GM12878 (cell line): ENCODE measurements around the gene CARMIL3. TPM values are rescaled to one million over a fixed set of nuclear protein-coding genes. Genes with fewer than 3 reads are reported as not detected.

Source experiments
- ATAC-seq: fragments of 200-7000 bp; cut with Tn5 transposase; 3 replicates; pipeline ENCODE4 v1.9.1; 2020; ENCODE audit warnings: mild to moderate bottlenecking, moderate library complexity
- BruUV-seq: library from RNA; stranded (reverse); fragments of 400-500 nt; replicated peaks from 2 replicates; lab custom pipeline; 2021; lab: Mats Ljungman, UMichigan
- CTCF ChIA-PET: fragments of 300-600 bp; sonication (Branson Sonifier 250); formaldehyde crosslinking; extraction: SDS; loops from one replicate; lab custom pipeline; 2021; ENCODE audit warnings: inconsistent platforms; lab: Yijun Ruan, JAX
- POLR2A ChIA-PET: fragments of 350-600 bp; formaldehyde crosslinking; extraction: SDS; loops from one replicate; lab custom pipeline; 2021; ENCODE audit warnings: inconsistent platforms; lab: Charles Lee
- RAD21 ChIA-PET: fragments of 300-600 bp; sonication (Branson Sonifier 250); formaldehyde crosslinking; loops from one replicate; lab custom pipeline; 2023; ENCODE audit warnings: antibody characterized with exemption; ENCODE audit not compliant: unreplicated experiment; lab: Charles Lee
- SMC1A ChIA-PET: fragments of 300-600 bp; sonication (Branson Sonifier 250); formaldehyde crosslinking; loops from one replicate; lab custom pipeline; 2023; ENCODE audit not compliant: unreplicated experiment, uncharacterized antibody; lab: Charles Lee
- DNase-seq: peaks from one replicate; pipeline ENCODE4 v3.0.0-alpha.2; 2011; ENCODE audit warnings: low read depth, low spot score
- FAIRE-seq: peaks from 3 replicates; lab custom pipeline; 2011; peaks lifted over from hg19 to GRCh38; lab: Jason Lieb, UNC
- H2AFZ ChIP-seq: 2 replicates; pipeline ENCODE4 v1.6.0; 2011; ENCODE audit warnings: low read depth, low read length, control low read depth; ENCODE audit not compliant: control insufficient read depth
- H3K27ac ChIP-seq: 2 replicates; pipeline ENCODE4 v1.5.1; 2011; ENCODE audit warnings: control low read depth; ENCODE audit not compliant: control insufficient read depth, insufficient read depth
- H3K27me3 ChIP-seq, 2 experiments: replicated peaks in 1 of 2; 2 replicates each; pipeline versions ENCODE4 v1.6.0 to v1.6.1; 2011; ENCODE audit warnings: low read length in 1 of 2; ENCODE audit not compliant: control insufficient read depth in 2 of 2, insufficient read depth in 2 of 2
- H3K36me3 ChIP-seq, 2 experiments: 2 replicates each; pipeline ENCODE4 v1.5.1; 2011; ENCODE audit warnings: low read length in 1 of 2; ENCODE audit not compliant: control insufficient read depth in 2 of 2, insufficient read depth in 2 of 2
- H3K4me1 ChIP-seq: 2 replicates; pipeline ENCODE4 v1.6.1; 2011; ENCODE audit warnings: mild to moderate bottlenecking, low read length, moderate library complexity, mixed read lengths; ENCODE audit not compliant: control insufficient read depth, insufficient read depth
- H3K4me2 ChIP-seq: 2 replicates; pipeline ENCODE4 v1.6.0; 2011; ENCODE audit warnings: control low read depth; ENCODE audit not compliant: control insufficient read depth, insufficient read depth
- H3K4me3 ChIP-seq: fragments of 200-600 bp; sonication (generic); 2 replicates; pipeline ENCODE4 v1.5.1; 2016
- H3K79me2 ChIP-seq: 2 replicates; pipeline ENCODE4 v1.6.0; 2011; ENCODE audit warnings: low read length; ENCODE audit not compliant: control insufficient read depth, insufficient read depth
- H3K9ac ChIP-seq: 2 replicates; pipeline ENCODE4 v1.8.0; 2011; ENCODE audit warnings: low read length, control low read depth, mixed read lengths; ENCODE audit not compliant: control insufficient read depth, insufficient read depth
- H3K9me3 ChIP-seq: replicated peaks from 3 replicates; pipeline ENCODE4 v1.5.1; 2011; ENCODE audit warnings: mild to moderate bottlenecking, low read length; ENCODE audit not compliant: control insufficient read depth, insufficient read depth
- H4K20me1 ChIP-seq: 2 replicates; pipeline ENCODE4 v1.6.0; 2011; ENCODE audit not compliant: control insufficient read depth, insufficient read depth
- ASH2L ChIP-seq: fragments of 300-600, 200-600 bp; sonication (generic); IDR thresholded peaks from 2 replicates; pipeline ENCODE4 v1.6.1; 2017; ENCODE audit warnings: low read depth, mild to moderate bottlenecking, borderline replicate concordance
- BACH1 ChIP-seq: fragments of 450-650 bp; IDR thresholded peaks from 2 replicates; pipeline ENCODE4 v1.6.1; 2017; ENCODE audit warnings: mild to moderate bottlenecking, borderline replicate concordance
- CUX1 ChIP-seq: IDR thresholded peaks from 2 replicates; pipeline ENCODE4 v1.6.1; 2012; ENCODE audit warnings: improper control_type of control experiment, low read depth, low read length; ENCODE audit not compliant: insufficient replicate concordance
- E4F1 ChIP-seq: fragments of 450-650 bp; IDR thresholded peaks from 2 replicates; pipeline ENCODE4 v1.6.1; 2018; ENCODE audit warnings: borderline replicate concordance, mild to moderate bottlenecking; ENCODE audit not compliant: partially characterized antibody
- EED ChIP-seq: sonication (generic); IDR thresholded peaks from 2 replicates; pipeline ENCODE4 v1.6.1; 2016; ENCODE audit warnings: antibody characterized with exemption, low read depth
- EZH2 ChIP-seq: IDR thresholded peaks from 2 replicates; pipeline ENCODE4 v1.6.1; 2012; ENCODE audit warnings: low read depth, mild to moderate bottlenecking, control low read depth, inconsistent platforms, low read length, borderline replicate concordance; ENCODE audit not compliant: control insufficient read depth
- MYC ChIP-seq: IDR thresholded peaks from 2 replicates; pipeline ENCODE4 v1.6.1; 2011; ENCODE audit warnings: mild to moderate bottlenecking, low read length, moderate library complexity, inconsistent platforms; ENCODE audit not compliant: insufficient read depth, insufficient replicate concordance, insufficient read length, severe bottlenecking
- RAD51 ChIP-seq: fragments of 450-650 bp; IDR thresholded peaks from 2 replicates; pipeline ENCODE4 v1.6.1; 2016; ENCODE audit warnings: moderate library complexity, mild to moderate bottlenecking, inconsistent platforms
- in situ Hi-C: fragments of 300-500 bp; cut with MboI; formaldehyde crosslinking; loops from 9 replicates; pipeline ENCODE4 v1.14.3; 2018; ENCODE audit warnings: mixed read lengths
- intact Hi-C: fragments of 100-400 bp; cut with micrococcal nuclease; formaldehyde crosslinking; loops from one replicate; pipeline ENCODE4 v1.14.2; 2022; ENCODE audit not compliant: unreplicated experiment
- polyA plus RNA-seq, 11 experiments: library from polyadenylated mRNA; depleted of rRNA in 4 of 11; unstranded in 6 of 11; stranded (reverse) in 5 of 11; fragments of >200 nt; fragmentation: Nextera tagmentation in 4 of 11; fragmentation: Illumina TruSeq in 1 of 11; extraction: Ambion mirVana in 4 of 11; extraction: Trizol in 1 of 11; gene quantifications; 1 replicate in 1 of 11; 2 replicates in 10 of 11; pipeline versions ENCODE4 v1.2.1 to v1.2.3, GENCODE V29; 2011 to 2016; ENCODE audit warnings: inconsistent platforms in 2 of 11, missing spikeins in 2 of 11, low read depth in 1 of 11
- total RNA-seq, 4 experiments: library from RNA; depleted of rRNA in 3 of 4; stranded (reverse); fragments of >200 nt in 3 of 4; fragmentation: Illumina TruSeq in 1 of 4; extraction: Trizol in 1 of 4; gene quantifications; 2 replicates each; pipeline versions ENCODE4 v1.2.1 to v1.2.3, GENCODE V29; 2013 to 2021
- TF ChIP-seq, protein P1 (sequence below): IDR thresholded peaks from 2 replicates; pipeline ENCODE4 v1.6.1; 2012; ENCODE audit warnings: mild to moderate bottlenecking, low read depth, low read length

CARMIL3 gene
- total and polyA plus RNA-seq, 10 of the 15 experiments (the other 5 are each of a cell fraction or from before 2014, with no cell fraction given) = 0.09 to 0.32 (median 0.25) TPM; not detected in 3

- no TSS peak for BruUV-seq
- DNase-seq = no peak
- 0 out of 2 replicates have a peak, but pooled peaks cover 3% of the 10 kb centered on the region for H3K4me1 ChIP-seq
Measured at GRCh38 chr14:24092110-24092504, 40.3 kb downstream of the CARMIL3 start.

More at GRCh38 chr14:24092110-24092504, 40.3 kb downstream of the CARMIL3 start:
- no peaks in the 10 kb centered on the region for H4K20me1 ChIP-seq
- no peaks in the 10 kb centered on the region for H3K27me3 ChIP-seq
- H3K9me3 ChIP-seq = no peaks in the 10 kb centered on the region
- ChIA-PET SMC1A (interaction anchor here (0.8 to 9.2 kb wide), 13 partner anchors 11 to 154 kb away, joined by 3 to 195 read pairs (median 6); partner anchors contain the start of genes DCAF11, IRF9, NRL and PSME2), POLR2A (interaction anchor here (1.0 to 6.8 kb wide), 11 partner anchors 10 to 81 kb away, joined by 3 to 90 read pairs (median 4); partner anchors contain the start of genes CARMIL3, CPNE6, DCAF11 and NRL)
- H3K79me2 ChIP-seq = peaks cover 24% of the 10 kb centered on the region
- H3K4me3 ChIP-seq = no peak overlapping the region
- intact Hi-C loops = loop anchor here (5.0 kb wide), 1 partner anchor 205 kb away; the partner anchor contains the start of genes DHRS1 and NOP9
- H3K4me2 ChIP-seq = no peak overlapping the region
- TF ChIP-seq, protein P1, sequence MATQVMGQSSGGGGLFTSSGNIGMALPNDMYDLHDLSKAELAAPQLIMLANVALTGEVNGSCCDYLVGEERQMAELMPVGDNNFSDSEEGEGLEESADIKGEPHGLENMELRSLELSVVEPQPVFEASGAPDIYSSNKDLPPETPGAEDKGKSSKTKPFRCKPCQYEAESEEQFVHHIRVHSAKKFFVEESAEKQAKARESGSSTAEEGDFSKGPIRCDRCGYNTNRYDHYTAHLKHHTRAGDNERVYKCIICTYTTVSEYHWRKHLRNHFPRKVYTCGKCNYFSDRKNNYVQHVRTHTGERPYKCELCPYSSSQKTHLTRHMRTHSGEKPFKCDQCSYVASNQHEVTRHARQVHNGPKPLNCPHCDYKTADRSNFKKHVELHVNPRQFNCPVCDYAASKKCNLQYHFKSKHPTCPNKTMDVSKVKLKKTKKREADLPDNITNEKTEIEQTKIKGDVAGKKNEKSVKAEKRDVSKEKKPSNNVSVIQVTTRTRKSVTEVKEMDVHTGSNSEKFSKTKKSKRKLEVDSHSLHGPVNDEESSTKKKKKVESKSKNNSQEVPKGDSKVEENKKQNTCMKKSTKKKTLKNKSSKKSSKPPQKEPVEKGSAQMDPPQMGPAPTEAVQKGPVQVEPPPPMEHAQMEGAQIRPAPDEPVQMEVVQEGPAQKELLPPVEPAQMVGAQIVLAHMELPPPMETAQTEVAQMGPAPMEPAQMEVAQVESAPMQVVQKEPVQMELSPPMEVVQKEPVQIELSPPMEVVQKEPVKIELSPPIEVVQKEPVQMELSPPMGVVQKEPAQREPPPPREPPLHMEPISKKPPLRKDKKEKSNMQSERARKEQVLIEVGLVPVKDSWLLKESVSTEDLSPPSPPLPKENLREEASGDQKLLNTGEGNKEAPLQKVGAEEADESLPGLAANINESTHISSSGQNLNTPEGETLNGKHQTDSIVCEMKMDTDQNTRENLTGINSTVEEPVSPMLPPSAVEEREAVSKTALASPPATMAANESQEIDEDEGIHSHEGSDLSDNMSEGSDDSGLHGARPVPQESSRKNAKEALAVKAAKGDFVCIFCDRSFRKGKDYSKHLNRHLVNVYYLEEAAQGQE = no peak
- TF ChIP-seq EZH2 (no peak), EED (no peak), MYC (no peak), E4F1 (no peak), ASH2L (no peak), RAD51 (no peak), CUX1 (no peak), BACH1 (no peak)
- TF ChIP-seq, all 136 proteins: peak for 0
- no peak overlapping the region for H2AFZ ChIP-seq
- ATAC-seq = no peak
- no peak for FAIRE-seq
- H3K36me3 ChIP-seq = no peaks in the 10 kb centered on the region; a peak in 1 of 4 replicates
- ChIA-PET RAD21 (interaction anchor here (1.1 to 9.1 kb wide), 8 partner anchors 11 to 150 kb away, joined by 3 to 153 read pairs (median 32); partner anchors contain the start of genes DCAF11, IRF9, NRL and TINF2), CTCF (interaction anchor here (0.6 to 11.2 kb wide), 23 partner anchors 11 to 460 kb away, joined by 3 to 294 read pairs (median 5); partner anchors contain the start of genes CARMIL3, DCAF11, IRF9 and NRL)
- no peak overlapping the region for H3K27ac ChIP-seq
- no peak overlapping the region for H3K9ac ChIP-seq
- in situ Hi-C loops = loop anchor here (5.0 kb wide), 2 partner anchors 35 to 115 kb away; no protein-coding TSS in a partner anchor
